ENCODE data around the gene RNF223.

DNA sequence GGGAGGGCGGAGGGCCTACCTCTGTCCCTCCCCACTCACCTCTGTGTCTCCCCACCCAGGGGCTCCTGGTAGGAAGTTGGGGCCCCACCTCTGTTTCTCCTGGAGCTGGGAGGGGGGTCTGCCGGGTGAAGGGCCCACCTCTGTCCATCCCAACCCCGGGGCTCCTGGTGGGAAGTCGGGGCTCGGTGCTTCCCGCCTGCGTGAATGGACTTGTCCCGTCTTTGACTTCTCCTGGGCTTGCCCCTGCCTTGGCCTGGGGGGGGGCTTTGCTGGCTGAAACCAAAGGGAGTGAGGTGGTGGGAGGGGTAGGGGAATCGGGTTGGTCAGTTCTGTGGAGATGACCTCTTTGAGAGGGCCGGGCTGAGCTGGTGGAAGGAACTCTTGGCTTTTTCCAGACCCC is 48.4 kb downstream of the RNF223 start:
- TF ChIP-seq, protein P1, sequence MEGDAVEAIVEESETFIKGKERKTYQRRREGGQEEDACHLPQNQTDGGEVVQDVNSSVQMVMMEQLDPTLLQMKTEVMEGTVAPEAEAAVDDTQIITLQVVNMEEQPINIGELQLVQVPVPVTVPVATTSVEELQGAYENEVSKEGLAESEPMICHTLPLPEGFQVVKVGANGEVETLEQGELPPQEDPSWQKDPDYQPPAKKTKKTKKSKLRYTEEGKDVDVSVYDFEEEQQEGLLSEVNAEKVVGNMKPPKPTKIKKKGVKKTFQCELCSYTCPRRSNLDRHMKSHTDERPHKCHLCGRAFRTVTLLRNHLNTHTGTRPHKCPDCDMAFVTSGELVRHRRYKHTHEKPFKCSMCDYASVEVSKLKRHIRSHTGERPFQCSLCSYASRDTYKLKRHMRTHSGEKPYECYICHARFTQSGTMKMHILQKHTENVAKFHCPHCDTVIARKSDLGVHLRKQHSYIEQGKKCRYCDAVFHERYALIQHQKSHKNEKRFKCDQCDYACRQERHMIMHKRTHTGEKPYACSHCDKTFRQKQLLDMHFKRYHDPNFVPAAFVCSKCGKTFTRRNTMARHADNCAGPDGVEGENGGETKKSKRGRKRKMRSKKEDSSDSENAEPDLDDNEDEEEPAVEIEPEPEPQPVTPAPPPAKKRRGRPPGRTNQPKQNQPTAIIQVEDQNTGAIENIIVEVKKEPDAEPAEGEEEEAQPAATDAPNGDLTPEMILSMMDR (IDR thresholded peaks at IDR 0.05), result no peak
- TF ChIP-seq RFX5 (IDR thresholded peaks at IDR 0.05), result no peak
- TF ChIP-seq, protein P2, sequence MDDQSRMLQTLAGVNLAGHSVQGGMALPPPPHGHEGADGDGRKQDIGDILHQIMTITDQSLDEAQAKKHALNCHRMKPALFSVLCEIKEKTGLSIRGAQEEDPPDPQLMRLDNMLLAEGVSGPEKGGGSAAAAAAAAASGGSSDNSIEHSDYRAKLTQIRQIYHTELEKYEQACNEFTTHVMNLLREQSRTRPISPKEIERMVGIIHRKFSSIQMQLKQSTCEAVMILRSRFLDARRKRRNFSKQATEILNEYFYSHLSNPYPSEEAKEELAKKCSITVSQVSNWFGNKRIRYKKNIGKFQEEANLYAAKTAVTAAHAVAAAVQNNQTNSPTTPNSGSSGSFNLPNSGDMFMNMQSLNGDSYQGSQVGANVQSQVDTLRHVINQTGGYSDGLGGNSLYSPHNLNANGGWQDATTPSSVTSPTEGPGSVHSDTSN (IDR thresholded peaks at IDR 0.05), result no peak
- TF ChIP-seq POLR2A (IDR thresholded peaks at IDR 0.05; ENCODE audit: low read length), result no peak
- TF ChIP-seq JUNB (IDR thresholded peaks at IDR 0.05), result no peak
